DOHH2 (cell line): Measurements from ENCODE around the gene KATNBL1.

Experiments
- EZH2phosphoT487 ChIP-seq: fragments of 200-600 bp; sonication (generic); IDR thresholded peaks from 2 replicates; pipeline ENCODE4 v1.6.1; 2017; ENCODE audit warnings: borderline replicate concordance, mild to moderate bottlenecking, antibody characterized with exemption, low read length, moderate library complexity, mixed read lengths
- TF ChIP-seq, protein P1 (sequence below): fragments of 200-600 bp; sonication (generic); IDR thresholded peaks from one replicate; pipeline ENCODE4 v1.5.1; 2014; ENCODE audit warnings: antibody characterized with exemption, mild to moderate bottlenecking, low read depth, low read length; ENCODE audit not compliant: poor library complexity, severe bottlenecking

DNA sequence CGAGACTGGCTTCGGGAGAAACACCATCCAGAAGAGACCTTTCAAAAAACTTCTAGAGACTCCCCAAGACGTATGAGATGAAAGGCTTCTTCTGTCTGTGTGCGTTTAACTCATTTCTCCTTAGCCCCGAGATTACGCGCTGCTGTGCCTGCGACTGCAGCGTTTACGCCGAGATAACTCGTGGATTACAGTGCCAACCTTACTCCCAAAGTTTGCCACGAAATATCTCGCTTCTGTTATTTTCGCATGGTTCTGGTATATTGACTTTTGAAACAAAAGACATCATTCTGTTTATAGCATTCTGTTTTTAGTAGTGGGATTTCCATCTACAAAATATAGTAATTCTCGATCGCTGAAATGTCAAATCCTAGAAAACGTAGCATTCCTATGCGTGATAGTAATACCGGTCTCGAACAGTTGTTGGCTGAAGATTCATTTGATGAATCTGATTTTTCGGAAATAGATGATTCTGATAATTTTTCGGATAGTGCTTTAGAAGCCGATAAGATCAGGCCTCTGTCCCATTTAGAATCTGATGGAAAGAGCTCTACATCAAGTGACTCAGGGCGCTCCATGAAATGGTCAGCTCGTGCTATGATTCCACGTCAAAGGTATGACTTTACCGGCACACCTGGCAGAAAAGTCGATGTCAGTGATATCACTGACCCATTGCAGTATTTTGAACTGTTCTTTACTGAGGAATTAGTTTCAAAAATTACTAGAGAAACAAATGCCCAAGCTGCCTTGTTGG is 107.5 kb downstream of the KATNBL1 start:
- TF ChIP-seq, protein P1, sequence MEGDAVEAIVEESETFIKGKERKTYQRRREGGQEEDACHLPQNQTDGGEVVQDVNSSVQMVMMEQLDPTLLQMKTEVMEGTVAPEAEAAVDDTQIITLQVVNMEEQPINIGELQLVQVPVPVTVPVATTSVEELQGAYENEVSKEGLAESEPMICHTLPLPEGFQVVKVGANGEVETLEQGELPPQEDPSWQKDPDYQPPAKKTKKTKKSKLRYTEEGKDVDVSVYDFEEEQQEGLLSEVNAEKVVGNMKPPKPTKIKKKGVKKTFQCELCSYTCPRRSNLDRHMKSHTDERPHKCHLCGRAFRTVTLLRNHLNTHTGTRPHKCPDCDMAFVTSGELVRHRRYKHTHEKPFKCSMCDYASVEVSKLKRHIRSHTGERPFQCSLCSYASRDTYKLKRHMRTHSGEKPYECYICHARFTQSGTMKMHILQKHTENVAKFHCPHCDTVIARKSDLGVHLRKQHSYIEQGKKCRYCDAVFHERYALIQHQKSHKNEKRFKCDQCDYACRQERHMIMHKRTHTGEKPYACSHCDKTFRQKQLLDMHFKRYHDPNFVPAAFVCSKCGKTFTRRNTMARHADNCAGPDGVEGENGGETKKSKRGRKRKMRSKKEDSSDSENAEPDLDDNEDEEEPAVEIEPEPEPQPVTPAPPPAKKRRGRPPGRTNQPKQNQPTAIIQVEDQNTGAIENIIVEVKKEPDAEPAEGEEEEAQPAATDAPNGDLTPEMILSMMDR, result no peak
- no peak for TF ChIP-seq EZH2phosphoT487
